Muscle of back (tissue), 11 donors: Measurements from ENCODE around the gene ZNF684. TPM values are rescaled to one million over a fixed set of nuclear protein-coding genes. Genes with fewer than 3 reads are reported as not detected.

Experiments used
- DNase-seq, 3 donors: peaks; one replicate each; pipeline versions ENCODE4 v3.0.0 to v3.0.0-alpha.2; 2013
- polyA plus RNA-seq, 10 donors: library from polyadenylated mRNA; unstranded; fragments of 120-200 nt; gene quantifications; one replicate each; pipeline ENCODE4 v1.2.1, GENCODE V29; 2013; ENCODE audit not compliant: insufficient read length in 10 of 10

ZNF684 gene
- polyA plus RNA-seq, 10 donors, result 3.1 to 5.3 (median 4.2) TPM

- DNase-seq, result no peak
Measured at GRCh38 chr1:40567825-40568224, 36.4 kb downstream of the ZNF684 start.

- DNase-seq, result peak in 1 of 3 donors; percentile 17
Measured at GRCh38 chr1:40574805-40575204, 43.4 kb downstream of the ZNF684 start.

GRCh38 chr1:40575336-40575735, 43.9 kb downstream of the ZNF684 start:
- no peak for DNase-seq

GRCh38 chr1:40582116-40582515, 50.7 kb downstream of the ZNF684 start:
- DNase-seq, result peak in 1 of 3 donors; percentile 30

- no peak for DNase-seq
Measured at GRCh38 chr1:40583980-40584379, 52.5 kb downstream of the ZNF684 start.

GRCh38 chr1:40588586-40588985, 57.1 kb downstream of the ZNF684 start:
- no peak for DNase-seq

- peak in 2 of 3 donors; percentile 15 to 52 for DNase-seq
Measured at GRCh38 chr1:40592107-40592803, 60.8 kb downstream of the ZNF684 start.

- peak in 1 of 3 donors; percentile 14 for DNase-seq
Measured at GRCh38 chr1:40593449-40594186, 62.2 kb downstream of the ZNF684 start.

GRCh38 chr1:40594187-40594531, 62.7 kb downstream of the ZNF684 start:
- DNase-seq, result no peak

- no peak for DNase-seq
Measured at GRCh38 chr1:40595623-40596022, 64.2 kb downstream of the ZNF684 start.

Other genes starting within 250 kb of the ZNF684 start
- 1 to 10 TPM; 1.2 to 2.7 (median 1.6) TPM for gene COL9A2, start 214.4 kb upstream of the ZNF684 start, polyA plus RNA-seq
- 10 to 100 TPM; 13.6 to 22.5 (median 18.6) TPM for gene SMAP2, start 157.9 kb upstream of the ZNF684 start, polyA plus RNA-seq
- gene ZFP69B, start 81.2 kb upstream of the ZNF684 start, polyA plus RNA-seq, result 1 to 10 TPM; 2.9 to 5.2 (median 3.4) TPM
- gene ZFP69, start 54.3 kb upstream of the ZNF684 start, polyA plus RNA-seq, result 1 to 10 TPM; 4.3 to 6.5 (median 5.0) TPM
- 10 to 100 TPM in 1 of 10 donors, 1 to 10 TPM in 9; 6.9 to 10.0 (median 8.5) TPM for gene EXO5, start 22.9 kb upstream of the ZNF684 start, polyA plus RNA-seq
- under 1 TPM; 0.32 to 0.75 (median 0.62) TPM for gene RIMS3, start 134.0 kb downstream of the ZNF684 start, polyA plus RNA-seq
- 10 to 100 TPM; 49.9 to 67.8 (median 57.0) TPM for gene NFYC, start 160.1 kb downstream of the ZNF684 start, polyA plus RNA-seq